ENCODE results near the gene JAZF1. TPM values are rescaled to one million over a fixed set of nuclear protein-coding genes. Genes with fewer than 3 reads are reported as not detected.

JAZF1 gene
- total and polyA plus RNA-seq, 9 of the 15 experiments (the other 6 are each of a cell fraction or from before 2014, with no cell fraction given), result 0.04 to 0.64 (median 0.11) TPM; not detected in 3

GRCh38 chr7:27953777-27954176 lies 226.8 kb downstream of the JAZF1 start:
- Histone ChIP-seq H3K9me3 (replicated peaks; ENCODE audit: control insufficient read depth, insufficient read depth, low read depth, low read length) (no peaks in the 10 kb centered on the region), H2AFZ (ENCODE audit: low read depth, low read length) (no peak overlapping the region), H3K27me3 (ENCODE audit: control insufficient read depth in 2 of 2, insufficient read depth in 2 of 2, low read length in 2 of 2) (peaks cover 6 to 12% of the 10 kb centered on the region in 2 experiments; a peak in 3 of 5 replicates), H3K4me1 (replicated peaks in 1 of 2; ENCODE audit: control insufficient read depth in 2 of 2, insufficient read depth in 2 of 2, low read length in 2 of 2) (no peaks in the 10 kb centered on the region), H3K4me2 (ENCODE audit: insufficient read depth, low read length) (no peak overlapping the region), H3K36me3 (ENCODE audit: control insufficient read depth, insufficient read depth, low read length) (no peaks in the 10 kb centered on the region), H3K27ac (ENCODE audit: extremely low read depth, low read depth, low read length) (no peak overlapping the region), H3K9me1 (ENCODE audit: control insufficient read depth, insufficient read depth, low read length) (no peaks in the 10 kb centered on the region), H3K79me2 (ENCODE audit: control insufficient read depth, insufficient read depth, low read length) (no peaks in the 10 kb centered on the region), H3K9ac (ENCODE audit: insufficient read depth in 1 of 2, low read depth in 2 of 2, low read length in 2 of 2) (no peak overlapping the region), H3K4me3 (no peak overlapping the region), H4K20me1 (replicated peaks; ENCODE audit: control insufficient read depth, insufficient read depth, low read length) (no peaks in the 10 kb centered on the region; the same call in 1 of the 2 replicates)
- intact Hi-C loops (cut with micrococcal nuclease) (no loop called here), in situ Hi-C loops (cut with MboI) (no loop called here)
- TF ChIP-seq ZBTB2 (IDR thresholded peaks at IDR 0.05) (no peak), ZFP30 (CRISPR knock-in tag; IDR thresholded peaks at IDR 0.05; ENCODE audit: borderline replicate concordance) (no peak), FOXJ2 (tag; IDR thresholded peaks at IDR 0.05) (no peak)
- FAIRE-seq, result no peak
- ChIA-PET CTCF (ENCODE audit: low intra/inter-chr PET ratio) (no interaction called here), POLR2A (interaction anchor here (1.1 kb wide), 2 partner anchors 9 to 10 kb away, joined by 3 read pairs; no protein-coding TSS in a partner anchor)
- WGBS (ENCODE audit: insufficient coverage, low coverage, missing lambda C conversion rate), result 0% methylated on average over 1 of the region's 1 CpG
- no peak for ATAC-seq
- DNase-seq (ENCODE audit: extremely low read depth in 1 of 4, low spot score in 3 of 4), result no peak
- BruUV-seq (replicated peaks), result no TSS peak

GRCh38 chr7:27953361-27953760 lies 227.2 kb downstream of the JAZF1 start:
- Histone ChIP-seq H3K4me2 (ENCODE audit: insufficient read depth, low read length) (no peak overlapping the region), H3K27ac (ENCODE audit: extremely low read depth, low read depth, low read length) (no peak overlapping the region), H3K9me3 (replicated peaks; ENCODE audit: control insufficient read depth, insufficient read depth, low read depth, low read length) (no peaks in the 10 kb centered on the region), H3K9me1 (ENCODE audit: control insufficient read depth, insufficient read depth, low read length) (no peaks in the 10 kb centered on the region), H3K9ac (ENCODE audit: insufficient read depth in 1 of 2, low read depth in 2 of 2, low read length in 2 of 2) (no peak overlapping the region), H2AFZ (ENCODE audit: low read depth, low read length) (no peak overlapping the region), H3K79me2 (ENCODE audit: control insufficient read depth, insufficient read depth, low read length) (no peaks in the 10 kb centered on the region), H3K4me3 (no peak overlapping the region), H4K20me1 (replicated peaks; ENCODE audit: control insufficient read depth, insufficient read depth, low read length) (no peaks in the 10 kb centered on the region; the same call in 1 of the 2 replicates), H3K36me3 (ENCODE audit: control insufficient read depth, insufficient read depth, low read length) (no peaks in the 10 kb centered on the region), H3K27me3 (ENCODE audit: control insufficient read depth in 2 of 2, insufficient read depth in 2 of 2, low read length in 2 of 2) (peaks cover 6 to 12% of the 10 kb centered on the region in 2 experiments; a peak in 3 of 5 replicates), H3K4me1 (replicated peaks in 1 of 2; ENCODE audit: control insufficient read depth in 2 of 2, insufficient read depth in 2 of 2, low read length in 2 of 2) (no peaks in the 10 kb centered on the region)
- TF ChIP-seq GABPA (tag; conservative IDR thresholded peaks at IDR 0.05; ENCODE audit: low read depth) (no peak), HEY1 (CRISPR knock-in tag; IDR thresholded peaks at IDR 0.05; ENCODE audit: borderline replicate concordance) (no peak), MXD1 (CRISPR knock-in tag; IDR thresholded peaks at IDR 0.05; ENCODE audit: borderline replicate concordance, poor library complexity, severe bottlenecking) (no peak), KHSRP (IDR thresholded peaks at IDR 0.05) (no peak), FIP1L1 (IDR thresholded peaks at IDR 0.05; ENCODE audit: low read depth, low read length, poor library complexity, severe bottlenecking) (no peak), ARID3B (CRISPR knock-in tag; IDR thresholded peaks at IDR 0.05; ENCODE audit: borderline replicate concordance) (no peak)
- 0% methylated on average over 1 of the region's 1 CpG for WGBS (ENCODE audit: insufficient coverage, low coverage, missing lambda C conversion rate)
- no TSS peak for BruUV-seq (replicated peaks)
- in situ Hi-C loops (cut with MboI) (no loop called here), intact Hi-C loops (cut with micrococcal nuclease) (no loop called here)
- DNase-seq (ENCODE audit: extremely low read depth in 1 of 4, low spot score in 3 of 4) (no peak), FAIRE-seq (no peak), ATAC-seq (no peak)
- ChIA-PET POLR2A (interaction anchor here (1.1 kb wide), 2 partner anchors 9 to 10 kb away, joined by 3 read pairs; no protein-coding TSS in a partner anchor), CTCF (ENCODE audit: low intra/inter-chr PET ratio) (no interaction called here)

Measured in K562 (cell line).